ENCODE measurements around the gene S100A8. TPM values are rescaled to one million over a fixed set of nuclear protein-coding genes. Genes with fewer than 3 reads are reported as not detected.

Gene S100A8
- total and polyA plus RNA-seq, 4 donors: 38.4 to 99.3 (median 41.9) TPM

- H3K27me3 ChIP-seq (ENCODE audit: control insufficient read depth in 4 of 4, insufficient read depth in 4 of 4, low read length in 3 of 4): peaks cover 0 to 12% (median 2%) of the 10 kb centered on the region in 4 donors
- no peaks in the 10 kb centered on the region for H3K36me3 ChIP-seq (ENCODE audit: control insufficient read depth in 4 of 4, insufficient read depth in 3 of 4, low read depth in 1 of 4, low read length in 3 of 4)
- peaks cover 0 to 11% (median 5%) of the 10 kb centered on the region in 4 donors for H3K4me1 ChIP-seq (ENCODE audit: control insufficient read depth in 4 of 4, insufficient read depth in 4 of 4, low read length in 3 of 4)
- TF ChIP-seq RAD21 (IDR thresholded peaks at IDR 0.05): peak in 1 of 2 donors; percentile 22
- TF ChIP-seq FOXA1 (IDR thresholded peaks at IDR 0.05): no peak
- no peak for TF ChIP-seq SP1 (IDR thresholded peaks at IDR 0.05)
- no peak for TF ChIP-seq GABPA (IDR thresholded peaks at IDR 0.05 in 1 of 2, conservative IDR thresholded peaks at IDR 0.05 in 1 of 2)
- TF ChIP-seq RXRA (IDR thresholded peaks at IDR 0.05): no peak
- TF ChIP-seq TAF1 (conservative IDR thresholded peaks at IDR 0.05): no peak
- TF ChIP-seq, protein P1, sequence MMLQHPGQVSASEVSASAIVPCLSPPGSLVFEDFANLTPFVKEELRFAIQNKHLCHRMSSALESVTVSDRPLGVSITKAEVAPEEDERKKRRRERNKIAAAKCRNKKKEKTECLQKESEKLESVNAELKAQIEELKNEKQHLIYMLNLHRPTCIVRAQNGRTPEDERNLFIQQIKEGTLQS (IDR thresholded peaks at IDR 0.05): no peak
- no peak overlapping the region for H3K9ac ChIP-seq (ENCODE audit: low read depth in 1 of 2, low read length in 2 of 2)
- H3K9me3 ChIP-seq (ENCODE audit: control insufficient read depth in 4 of 4, low read length in 3 of 4): no peaks in the 10 kb centered on the region
- H3K4me3 ChIP-seq (ENCODE audit: low read depth in 1 of 3, low read length in 3 of 3): no peak overlapping the region
- H3K27ac ChIP-seq (ENCODE audit: low read depth in 1 of 2, low read length in 2 of 2): no peak overlapping the region
- 77% methylated on average over 7 of the region's 7 CpGs for WGBS
- DNase-seq (ENCODE audit: low spot score): peak; percentile 30
These were observed 37.5 kb downstream of the S100A8 start for GRCh38 chr1:153353226-153353947.

DNA sequence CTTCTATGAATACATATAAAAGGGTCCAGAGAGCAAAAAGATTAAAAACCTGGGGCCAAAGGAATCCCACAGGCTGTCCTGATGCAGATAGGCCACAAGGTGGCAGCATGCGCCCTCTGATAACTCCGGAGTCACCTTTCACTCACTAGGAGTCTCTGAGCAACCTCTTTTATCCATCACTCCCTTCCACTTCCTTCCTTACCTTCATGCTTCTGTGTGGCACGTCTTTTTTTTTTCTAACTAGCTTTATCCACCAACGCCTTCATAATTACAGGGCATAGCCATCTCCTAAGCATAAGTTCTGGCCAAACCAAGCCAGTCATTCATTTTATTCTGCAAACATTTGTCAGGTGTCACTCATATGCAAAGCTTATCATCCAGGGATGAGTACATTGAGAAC lies 38.4 kb downstream of the S100A8 start:
- no peaks in the 10 kb centered on the region for H3K9me3 ChIP-seq (ENCODE audit: control insufficient read depth in 4 of 4, low read length in 3 of 4)
- WGBS: 1% methylated on average over 4 of the region's 4 CpGs
- H3K27me3 ChIP-seq (ENCODE audit: control insufficient read depth in 4 of 4, insufficient read depth in 4 of 4, low read length in 3 of 4): peaks cover 0 to 12% (median 2%) of the 10 kb centered on the region in 4 donors
- H3K4me3 ChIP-seq (ENCODE audit: low read depth in 1 of 3, low read length in 3 of 3): no peak overlapping the region
- H3K27ac ChIP-seq (ENCODE audit: low read depth in 1 of 2, low read length in 2 of 2): no peak overlapping the region
- peaks cover 0 to 5% (median under 1%) of the 10 kb centered on the region in 4 donors for H3K4me1 ChIP-seq (ENCODE audit: control insufficient read depth in 4 of 4, insufficient read depth in 4 of 4, low read length in 3 of 4)
- H3K36me3 ChIP-seq (ENCODE audit: control insufficient read depth in 4 of 4, insufficient read depth in 3 of 4, low read depth in 1 of 4, low read length in 3 of 4): no peaks in the 10 kb centered on the region
- DNase-seq (ENCODE audit: low spot score): peak; percentile 55
- H3K9ac ChIP-seq (ENCODE audit: low read depth in 1 of 2, low read length in 2 of 2): no peak overlapping the region
- peak; percentile 97 for TF ChIP-seq CTCF (IDR thresholded peaks at IDR 0.05; ENCODE audit: low read depth, low read length, missing input control)
- TF ChIP-seq RAD21 (IDR thresholded peaks at IDR 0.05): peak; percentile 92 to 93
- no peak for TF ChIP-seq MAX (IDR thresholded peaks at IDR 0.05)
- TF ChIP-seq RXRA (IDR thresholded peaks at IDR 0.05): peak; percentile 74 to 77

DNA sequence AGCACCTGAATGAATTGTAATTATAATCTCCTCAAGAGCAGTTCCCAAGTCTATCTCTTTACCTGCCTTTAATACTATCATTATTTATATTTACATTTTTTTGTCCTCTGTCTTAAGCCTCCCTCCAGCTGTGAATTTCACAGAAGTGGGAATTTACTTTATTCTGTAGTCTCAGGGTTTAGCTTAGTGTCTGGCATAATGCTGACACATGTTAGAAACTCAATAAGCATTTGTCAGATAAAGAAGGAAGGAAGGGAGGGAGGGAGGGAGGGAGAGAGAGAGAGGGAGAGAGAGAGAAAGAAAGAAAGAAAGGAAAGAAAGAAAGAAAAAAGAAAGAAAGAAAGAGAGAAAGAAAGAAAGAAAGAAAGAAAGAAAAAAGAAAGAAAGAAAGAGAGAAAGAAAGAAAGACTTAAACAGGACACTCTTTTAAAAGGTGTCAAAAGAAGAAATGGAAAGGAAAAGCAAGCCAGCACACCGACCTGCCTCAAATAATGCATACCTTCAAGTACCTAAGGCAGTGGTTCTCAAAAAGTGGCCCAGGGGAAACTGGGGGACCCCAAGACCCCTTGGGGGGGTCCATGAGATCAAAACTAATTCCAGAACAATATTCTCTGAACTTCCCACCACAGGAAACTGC lies 40.4 kb downstream of the S100A8 start:
- DNase-seq (ENCODE audit: low spot score): peak; percentile 17
- WGBS: 18% methylated on average over 1 of the region's 1 CpG
- Histone ChIP-seq H3K27ac (ENCODE audit: low read depth in 1 of 2, low read length in 2 of 2) (no peak overlapping the region), H3K9ac (ENCODE audit: low read depth in 1 of 2, low read length in 2 of 2) (no peak overlapping the region), H3K27me3 (ENCODE audit: control insufficient read depth in 4 of 4, insufficient read depth in 4 of 4, low read length in 3 of 4) (peaks cover 0 to 12% (median 2%) of the 10 kb centered on the region in 4 donors), H3K9me3 (ENCODE audit: control insufficient read depth in 4 of 4, low read length in 3 of 4) (no peaks in the 10 kb centered on the region), H3K36me3 (ENCODE audit: control insufficient read depth in 4 of 4, insufficient read depth in 3 of 4, low read depth in 1 of 4, low read length in 3 of 4) (no peaks in the 10 kb centered on the region), H3K4me1 (ENCODE audit: control insufficient read depth in 4 of 4, insufficient read depth in 4 of 4, low read length in 3 of 4) (no peaks in the 10 kb centered on the region), H3K4me3 (ENCODE audit: low read depth in 1 of 3, low read length in 3 of 3) (no peak overlapping the region)
- TF ChIP-seq FOXA1 (IDR thresholded peaks at IDR 0.05) (no peak), RAD21 (IDR thresholded peaks at IDR 0.05) (no peak), CTCF (IDR thresholded peaks at IDR 0.05; ENCODE audit: low read depth, low read length, missing input control) (no peak), GABPA (IDR thresholded peaks at IDR 0.05 in 1 of 2, conservative IDR thresholded peaks at IDR 0.05 in 1 of 2) (no peak), FOXA2 (IDR thresholded peaks at IDR 0.05) (no peak), EGR1 (IDR thresholded peaks at IDR 0.05; ENCODE audit: low read depth in 2 of 2) (no peak), ZBTB33 (IDR thresholded peaks at IDR 0.05) (no peak), JUND (IDR thresholded peaks at IDR 0.05) (no peak), HNF4G (IDR thresholded peaks at IDR 0.05) (no peak), NR2F2 (IDR thresholded peaks at IDR 0.05) (no peak), HNF4A (conservative IDR thresholded peaks at IDR 0.05) (no peak), RXRA (IDR thresholded peaks at IDR 0.05) (no peak), MAX (IDR thresholded peaks at IDR 0.05) (no peak)

Data from liver (tissue), 9 donors.